DOHH2 (cell line): ENCODE measurements around the gene NAA25.

Experiments
- H3F3A ChIP-seq: fragments of 200-600 bp; sonication (generic), shearing (Covaris generic); 2 replicates; pipeline ENCODE4 v1.6.0; 2016; ENCODE audit warnings: antibody characterized with exemption, mild to moderate bottlenecking; ENCODE audit not compliant: control insufficient read depth, insufficient read depth
- H3K27ac ChIP-seq: fragments of 200-600 bp; sonication (generic); 2 replicates; pipeline ENCODE4 v1.5.1; 2014; ENCODE audit warnings: low read depth, mild to moderate bottlenecking, low read length, moderate library complexity
- H3K27me3 ChIP-seq: fragments of 200-600 bp; sonication (generic); 2 replicates; pipeline ENCODE4 v1.6.1; 2014; ENCODE audit warnings: mild to moderate bottlenecking, low read length, mixed read lengths; ENCODE audit not compliant: control insufficient read depth
- H3K36me3 ChIP-seq: fragments of 200-600 bp; sonication (generic); 2 replicates; pipeline ENCODE4 v1.6.1; 2014; ENCODE audit warnings: mild to moderate bottlenecking, low read length, moderate library complexity, mixed read lengths; ENCODE audit not compliant: control insufficient read depth
- H3K4me1 ChIP-seq: fragments of 200-600 bp; sonication (generic); 2 replicates; pipeline ENCODE4 v1.6.1; 2014; ENCODE audit warnings: mild to moderate bottlenecking, low read length, mixed read lengths; ENCODE audit not compliant: control insufficient read depth
- H3K4me2 ChIP-seq: fragments of 200-600 bp; sonication (generic); 2 replicates; pipeline ENCODE4 v1.6.0; 2014; ENCODE audit warnings: mild to moderate bottlenecking, low read length, moderate library complexity
- H3K4me3 ChIP-seq: fragments of 200-600 bp; sonication (generic); 2 replicates; pipeline ENCODE4 v1.5.1; 2014; ENCODE audit warnings: mild to moderate bottlenecking, low read length, mixed read lengths
- H3K79me2 ChIP-seq: fragments of 200-600 bp; sonication (generic); 2 replicates; pipeline ENCODE4 v1.6.1; 2014; ENCODE audit warnings: mild to moderate bottlenecking, low read length, mixed read lengths; ENCODE audit not compliant: control insufficient read depth
- H3K9me2 ChIP-seq: fragments of 200-600 bp; sonication (generic); replicated peaks from 2 replicates; pipeline ENCODE4 v1.6.1; 2014; ENCODE audit warnings: mild to moderate bottlenecking, low read length, mixed read lengths; ENCODE audit not compliant: control insufficient read depth
- H3K9me3 ChIP-seq: fragments of 200-600 bp; sonication (generic); 2 replicates; pipeline ENCODE4 v1.6.1; 2014; ENCODE audit warnings: antibody characterized with exemption, low read length, mixed read lengths; ENCODE audit not compliant: control insufficient read depth, insufficient read depth
- H4K20me1 ChIP-seq: fragments of 200-600 bp; sonication (generic); 2 replicates; pipeline ENCODE4 v1.6.0; 2014; ENCODE audit warnings: low read depth, mild to moderate bottlenecking, antibody characterized with exemption, low read length, moderate library complexity; ENCODE audit not compliant: control insufficient read depth, insufficient read depth
- EZH2phosphoT487 ChIP-seq: fragments of 200-600 bp; sonication (generic); IDR thresholded peaks from 2 replicates; pipeline ENCODE4 v1.6.1; 2017; ENCODE audit warnings: borderline replicate concordance, mild to moderate bottlenecking, antibody characterized with exemption, low read length, moderate library complexity, mixed read lengths
- TF ChIP-seq, protein P1 (sequence below): fragments of 200-600 bp; sonication (generic); IDR thresholded peaks from one replicate; pipeline ENCODE4 v1.5.1; 2014; ENCODE audit warnings: antibody characterized with exemption, mild to moderate bottlenecking, low read depth, low read length; ENCODE audit not compliant: poor library complexity, severe bottlenecking

NAA25 gene

DNA sequence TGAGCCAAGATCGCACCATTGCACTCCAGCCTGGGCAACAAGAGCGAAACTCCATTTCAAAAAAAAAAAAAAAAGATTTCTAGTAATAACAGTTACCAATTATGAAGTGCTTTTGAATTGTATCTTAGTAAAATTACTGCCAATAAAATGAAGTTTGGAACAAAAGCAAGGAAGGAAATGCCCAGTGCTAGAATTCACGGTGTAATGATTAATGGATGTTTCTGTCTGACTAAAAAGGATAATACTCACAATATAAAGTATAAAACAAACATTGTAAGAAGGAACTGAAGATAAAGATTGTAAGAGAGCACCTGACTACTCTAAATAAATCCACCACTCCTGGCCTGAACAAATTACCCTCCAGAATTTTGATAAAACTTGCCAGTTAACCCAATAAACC, 99.7 kb downstream of the NAA25 start:
- TF ChIP-seq, protein P1, sequence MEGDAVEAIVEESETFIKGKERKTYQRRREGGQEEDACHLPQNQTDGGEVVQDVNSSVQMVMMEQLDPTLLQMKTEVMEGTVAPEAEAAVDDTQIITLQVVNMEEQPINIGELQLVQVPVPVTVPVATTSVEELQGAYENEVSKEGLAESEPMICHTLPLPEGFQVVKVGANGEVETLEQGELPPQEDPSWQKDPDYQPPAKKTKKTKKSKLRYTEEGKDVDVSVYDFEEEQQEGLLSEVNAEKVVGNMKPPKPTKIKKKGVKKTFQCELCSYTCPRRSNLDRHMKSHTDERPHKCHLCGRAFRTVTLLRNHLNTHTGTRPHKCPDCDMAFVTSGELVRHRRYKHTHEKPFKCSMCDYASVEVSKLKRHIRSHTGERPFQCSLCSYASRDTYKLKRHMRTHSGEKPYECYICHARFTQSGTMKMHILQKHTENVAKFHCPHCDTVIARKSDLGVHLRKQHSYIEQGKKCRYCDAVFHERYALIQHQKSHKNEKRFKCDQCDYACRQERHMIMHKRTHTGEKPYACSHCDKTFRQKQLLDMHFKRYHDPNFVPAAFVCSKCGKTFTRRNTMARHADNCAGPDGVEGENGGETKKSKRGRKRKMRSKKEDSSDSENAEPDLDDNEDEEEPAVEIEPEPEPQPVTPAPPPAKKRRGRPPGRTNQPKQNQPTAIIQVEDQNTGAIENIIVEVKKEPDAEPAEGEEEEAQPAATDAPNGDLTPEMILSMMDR = no peak
- TF ChIP-seq EZH2phosphoT487 = no peak
- H3K4me2 ChIP-seq = no peak overlapping the region
- H3K4me1 ChIP-seq = peaks cover 43% of the 10 kb centered on the region
- H3K4me3 ChIP-seq = no peak overlapping the region
- H3K9me3 ChIP-seq = no peaks in the 10 kb centered on the region
- peaks cover 10% of the 10 kb centered on the region; the same call in 1 of the 2 replicates for H4K20me1 ChIP-seq
- H3K79me2 ChIP-seq = peaks cover 37% of the 10 kb centered on the region
- peaks cover 28% of the 10 kb centered on the region for H3K36me3 ChIP-seq
- H3K27ac ChIP-seq = no peak overlapping the region
- no peaks in the 10 kb centered on the region for H3K27me3 ChIP-seq
- peaks cover 21% of the 10 kb centered on the region for H3F3A ChIP-seq
- no peaks in the 10 kb centered on the region for H3K9me2 ChIP-seq

DNA sequence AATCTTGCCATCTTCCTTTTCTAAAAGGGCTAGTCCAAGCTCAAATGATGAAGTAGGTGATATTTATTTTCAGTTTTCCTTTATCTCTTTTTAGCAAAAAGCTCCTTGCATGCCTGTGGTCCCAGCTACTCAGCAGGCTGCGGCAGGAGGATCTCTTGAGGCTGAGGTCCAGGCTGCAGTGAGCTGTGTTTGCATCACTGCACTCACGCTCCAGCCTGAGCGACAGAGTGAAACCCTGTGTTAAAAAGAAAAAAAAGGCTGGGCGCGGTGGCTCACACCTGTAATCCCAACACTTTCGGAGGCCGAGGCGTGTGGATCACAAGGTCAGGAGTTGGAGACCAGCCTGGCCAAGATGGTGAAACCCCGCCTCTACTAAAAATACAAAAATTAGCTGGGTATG, 100.6 kb downstream of the NAA25 start:
- no peak overlapping the region for H3K27ac ChIP-seq
- H3K36me3 ChIP-seq = peaks cover 22% of the 10 kb centered on the region
- no peaks in the 10 kb centered on the region for H3K9me3 ChIP-seq
- H3F3A ChIP-seq = peaks cover 21% of the 10 kb centered on the region
- H3K4me3 ChIP-seq = peak overlapping the region; percentile 22
- H3K27me3 ChIP-seq = no peaks in the 10 kb centered on the region
- peaks cover 30% of the 10 kb centered on the region for H3K79me2 ChIP-seq
- H3K4me1 ChIP-seq = peaks cover 44% of the 10 kb centered on the region
- H3K4me2 ChIP-seq = peak overlapping the region; percentile 47
- peaks cover 10% of the 10 kb centered on the region; the same call in 1 of the 2 replicates for H4K20me1 ChIP-seq
- no peaks in the 10 kb centered on the region for H3K9me2 ChIP-seq
- TF ChIP-seq, protein P1 = no peak
- no peak for TF ChIP-seq EZH2phosphoT487

DNA sequence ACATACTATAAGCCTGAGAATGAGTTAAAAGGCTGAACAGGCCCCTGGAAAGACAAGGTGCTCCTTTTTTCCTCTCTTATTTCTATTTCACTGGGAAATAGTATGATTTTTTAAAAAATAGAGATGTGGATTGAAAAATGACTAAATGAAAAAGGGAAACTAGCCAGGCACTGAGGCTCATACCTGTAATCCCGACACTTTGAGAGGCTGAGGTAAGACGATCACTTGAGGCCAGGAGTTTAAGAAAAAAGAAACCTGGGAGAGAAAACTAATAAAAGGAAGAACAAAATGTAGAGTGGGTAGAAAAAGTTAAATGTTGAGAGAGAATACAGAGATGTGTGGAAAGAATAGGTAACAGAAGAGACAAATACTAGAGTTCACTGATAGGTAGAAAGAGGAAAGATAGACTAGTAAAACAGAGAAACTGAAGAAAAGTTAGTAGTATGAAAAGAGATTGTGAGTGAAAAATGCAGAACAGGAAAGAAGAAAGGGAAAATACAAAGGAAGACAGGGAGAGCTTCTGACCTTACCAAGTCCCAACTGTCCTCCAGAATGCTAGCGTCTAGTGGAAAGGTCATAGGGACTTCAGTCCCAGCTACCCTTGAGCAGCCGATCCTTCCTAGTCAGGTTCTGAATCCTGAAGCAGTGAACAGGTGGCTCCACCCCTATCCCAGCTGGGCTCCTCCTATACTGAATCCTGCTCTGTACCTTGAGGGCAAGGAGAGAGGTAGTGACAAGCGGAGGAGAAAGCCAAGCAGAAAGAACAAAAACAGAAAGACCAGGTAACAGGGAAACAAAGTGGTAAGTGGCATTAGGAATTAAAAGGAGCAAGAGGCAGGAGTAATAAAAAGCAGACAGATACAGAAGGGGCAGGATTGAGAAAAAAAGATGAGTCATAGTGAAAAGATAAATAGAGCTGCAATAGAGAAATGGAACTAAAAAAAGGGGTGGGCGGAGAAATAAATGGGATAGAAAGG, 102.9 kb downstream of the NAA25 start:
- Histone ChIP-seq H3K79me2 (peaks cover 8% of the 10 kb centered on the region), H3K27ac (no peak overlapping the region), H3K27me3 (no peaks in the 10 kb centered on the region), H3K9me2 (no peaks in the 10 kb centered on the region), H3K36me3 (peaks cover 16% of the 10 kb centered on the region), H3F3A (peaks cover 24% of the 10 kb centered on the region), H3K4me3 (no peak overlapping the region), H3K4me1 (peaks cover 48% of the 10 kb centered on the region), H3K9me3 (no peaks in the 10 kb centered on the region), H4K20me1 (peaks cover 6% of the 10 kb centered on the region; the same call in 1 of the 2 replicates), H3K4me2 (no peak overlapping the region)
- no peak for TF ChIP-seq EZH2phosphoT487
- TF ChIP-seq, protein P1 = no peak
